Measurements from ENCODE around the gene CEP135. TPM values are rescaled to one million over a fixed set of nuclear protein-coding genes. Genes with fewer than 3 reads are reported as not detected.

Gene CEP135
- total RNA-seq, 1 donor from 2014 or later: 6.1 TPM

DNA sequence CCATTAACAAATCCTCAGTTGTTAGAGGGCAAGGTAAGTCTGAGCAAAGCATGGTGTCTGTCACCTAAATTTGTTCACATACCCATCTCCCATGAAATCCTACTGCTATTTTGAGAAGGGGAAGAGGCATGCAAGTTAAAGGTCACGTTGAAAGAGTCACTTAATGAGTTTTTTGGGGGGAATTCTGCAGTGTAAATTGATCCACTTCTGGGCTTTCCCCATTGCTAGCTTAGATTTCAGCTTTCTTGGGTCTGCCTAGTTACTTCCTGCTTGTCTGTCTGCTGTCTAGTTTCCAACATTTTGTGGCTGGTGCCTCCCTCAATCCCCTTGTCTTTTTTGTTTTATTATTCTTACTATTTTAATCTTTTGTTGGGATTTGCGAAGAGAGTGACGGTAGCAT, 32.0 kb downstream of the CEP135 start:
- Histone ChIP-seq H3K4me3 (no peak overlapping the region), H3K4me1 (no peaks in the 10 kb centered on the region), H3K27ac (no peak overlapping the region), H3K27me3 (no peaks in the 10 kb centered on the region), H3K36me3 (peaks cover 0 to 14% of the 10 kb centered on the region in 2 donors), H3K9me3 (no peaks in the 10 kb centered on the region)
- TF ChIP-seq, protein P1, sequence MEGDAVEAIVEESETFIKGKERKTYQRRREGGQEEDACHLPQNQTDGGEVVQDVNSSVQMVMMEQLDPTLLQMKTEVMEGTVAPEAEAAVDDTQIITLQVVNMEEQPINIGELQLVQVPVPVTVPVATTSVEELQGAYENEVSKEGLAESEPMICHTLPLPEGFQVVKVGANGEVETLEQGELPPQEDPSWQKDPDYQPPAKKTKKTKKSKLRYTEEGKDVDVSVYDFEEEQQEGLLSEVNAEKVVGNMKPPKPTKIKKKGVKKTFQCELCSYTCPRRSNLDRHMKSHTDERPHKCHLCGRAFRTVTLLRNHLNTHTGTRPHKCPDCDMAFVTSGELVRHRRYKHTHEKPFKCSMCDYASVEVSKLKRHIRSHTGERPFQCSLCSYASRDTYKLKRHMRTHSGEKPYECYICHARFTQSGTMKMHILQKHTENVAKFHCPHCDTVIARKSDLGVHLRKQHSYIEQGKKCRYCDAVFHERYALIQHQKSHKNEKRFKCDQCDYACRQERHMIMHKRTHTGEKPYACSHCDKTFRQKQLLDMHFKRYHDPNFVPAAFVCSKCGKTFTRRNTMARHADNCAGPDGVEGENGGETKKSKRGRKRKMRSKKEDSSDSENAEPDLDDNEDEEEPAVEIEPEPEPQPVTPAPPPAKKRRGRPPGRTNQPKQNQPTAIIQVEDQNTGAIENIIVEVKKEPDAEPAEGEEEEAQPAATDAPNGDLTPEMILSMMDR (IDR thresholded peaks at IDR 0.05): no peak
- no peak for TF ChIP-seq POLR2A (IDR thresholded peaks at IDR 0.05)
- TF ChIP-seq POLR2AphosphoS5 (IDR thresholded peaks at IDR 0.05; ENCODE audit: insufficient read depth in 1 of 2, low read depth in 1 of 2): no peak
- intact Hi-C loops (cut with DNase I): no loop called here
- DNase-seq (ENCODE audit: extremely low spot score in 2 of 2): no peak

DNA sequence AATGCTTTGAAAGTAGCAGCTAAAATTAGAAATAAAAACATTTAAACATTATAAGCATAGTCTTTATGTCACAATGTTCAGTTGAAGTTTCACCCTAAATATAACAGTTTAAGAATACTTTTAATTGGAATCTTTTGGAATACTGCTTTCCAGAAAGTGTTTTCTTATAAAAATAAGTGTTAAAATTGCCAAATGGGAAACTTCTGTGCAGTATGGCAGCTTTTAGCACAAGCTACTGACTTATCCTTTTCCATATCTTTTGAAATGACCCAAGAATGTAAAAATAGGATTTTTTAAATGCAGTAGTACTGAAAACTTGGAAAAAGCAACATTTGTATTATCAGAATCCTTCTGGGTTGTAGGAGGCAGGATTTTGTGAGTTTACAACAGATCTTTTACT, 34.2 kb downstream of the CEP135 start:
- DNase-seq (ENCODE audit: extremely low spot score in 2 of 2): no peak
- peaks cover 0 to 21% of the 10 kb centered on the region in 2 donors for H3K36me3 ChIP-seq
- no peaks in the 10 kb centered on the region for H3K27me3 ChIP-seq
- intact Hi-C loops (cut with DNase I): no loop called here
- no peak overlapping the region for H3K27ac ChIP-seq
- TF ChIP-seq, protein P1 (IDR thresholded peaks at IDR 0.05): no peak
- TF ChIP-seq POLR2AphosphoS5 (IDR thresholded peaks at IDR 0.05; ENCODE audit: insufficient read depth in 1 of 2, low read depth in 1 of 2) (no peak), POLR2A (IDR thresholded peaks at IDR 0.05) (no peak)
- no peaks in the 10 kb centered on the region for H3K9me3 ChIP-seq
- no peak overlapping the region for H3K4me3 ChIP-seq
- no peaks in the 10 kb centered on the region for H3K4me1 ChIP-seq

DNA sequence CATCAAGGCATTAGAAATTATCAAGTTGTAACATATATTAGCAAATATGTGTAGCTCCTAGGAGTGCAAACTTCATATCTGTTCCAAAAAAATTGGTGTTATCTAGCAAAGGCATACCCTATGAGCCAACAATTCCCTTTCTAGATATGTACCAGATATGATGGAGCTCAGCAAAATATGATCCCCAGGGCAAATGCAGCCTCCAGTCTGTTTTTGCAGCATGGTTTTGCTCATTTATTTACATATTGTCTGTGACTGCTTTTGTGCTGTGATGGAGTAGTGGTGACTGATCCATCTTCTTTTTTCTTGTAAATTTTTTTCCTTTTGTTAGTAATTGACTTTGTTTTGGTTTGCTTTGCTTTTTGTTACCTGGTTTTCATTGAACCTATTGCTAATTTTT, 41.0 kb downstream of the CEP135 start:
- TF ChIP-seq POLR2AphosphoS5 (IDR thresholded peaks at IDR 0.05; ENCODE audit: insufficient read depth in 1 of 2, low read depth in 1 of 2): no peak
- TF ChIP-seq, protein P1 (IDR thresholded peaks at IDR 0.05): no peak
- no peak for TF ChIP-seq POLR2A (IDR thresholded peaks at IDR 0.05)
- no peak overlapping the region for H3K4me3 ChIP-seq
- H3K27ac ChIP-seq: no peak overlapping the region
- DNase-seq (ENCODE audit: extremely low spot score in 2 of 2): no peak
- H3K36me3 ChIP-seq: peaks cover 0 to 13% of the 10 kb centered on the region in 2 donors
- H3K27me3 ChIP-seq: no peaks in the 10 kb centered on the region
- H3K9me3 ChIP-seq: no peaks in the 10 kb centered on the region
- intact Hi-C loops (cut with DNase I): no loop called here
- no peaks in the 10 kb centered on the region for H3K4me1 ChIP-seq

DNA sequence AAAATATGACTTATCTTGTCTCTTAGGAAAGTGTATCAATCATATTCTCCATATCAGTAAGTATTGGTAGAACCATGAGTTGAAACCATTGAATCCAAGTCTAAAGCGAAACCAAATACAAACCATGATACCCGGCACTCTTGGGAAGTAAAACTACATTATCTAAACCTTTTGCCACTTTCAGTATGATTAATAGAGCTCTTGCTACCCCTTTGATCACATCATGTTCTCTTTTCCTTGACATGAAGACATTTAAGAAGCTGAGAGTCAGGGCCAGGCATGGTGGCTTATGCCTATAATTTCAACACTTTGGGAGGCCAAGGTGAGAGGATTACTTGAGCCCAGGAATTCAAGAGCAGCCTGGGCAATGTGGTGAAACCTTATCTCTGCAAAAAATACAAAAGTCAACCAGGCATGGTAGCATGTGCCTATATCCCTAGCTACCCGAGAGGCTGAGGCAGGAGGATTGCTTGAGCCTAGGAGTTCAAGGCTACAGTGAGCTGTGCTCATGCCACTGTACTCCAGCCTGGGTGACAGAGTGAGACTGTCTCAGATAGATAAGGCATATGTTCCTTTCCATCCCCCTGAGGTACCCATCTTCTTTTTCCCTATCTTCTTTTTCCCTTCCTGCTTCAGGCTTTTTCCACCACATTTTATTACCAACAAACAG, 45.4 kb downstream of the CEP135 start:
- intact Hi-C loops (cut with DNase I): no loop called here
- Histone ChIP-seq H3K27me3 (no peaks in the 10 kb centered on the region), H3K36me3 (no peaks in the 10 kb centered on the region), H3K9me3 (no peaks in the 10 kb centered on the region), H3K27ac (no peak overlapping the region), H3K4me3 (no peak overlapping the region), H3K4me1 (no peaks in the 10 kb centered on the region)
- TF ChIP-seq POLR2A (IDR thresholded peaks at IDR 0.05) (no peak), POLR2AphosphoS5 (IDR thresholded peaks at IDR 0.05; ENCODE audit: insufficient read depth in 1 of 2, low read depth in 1 of 2) (no peak)
- TF ChIP-seq, protein P1 (IDR thresholded peaks at IDR 0.05): no peak
- no peak for DNase-seq (ENCODE audit: extremely low spot score in 2 of 2)

DNA sequence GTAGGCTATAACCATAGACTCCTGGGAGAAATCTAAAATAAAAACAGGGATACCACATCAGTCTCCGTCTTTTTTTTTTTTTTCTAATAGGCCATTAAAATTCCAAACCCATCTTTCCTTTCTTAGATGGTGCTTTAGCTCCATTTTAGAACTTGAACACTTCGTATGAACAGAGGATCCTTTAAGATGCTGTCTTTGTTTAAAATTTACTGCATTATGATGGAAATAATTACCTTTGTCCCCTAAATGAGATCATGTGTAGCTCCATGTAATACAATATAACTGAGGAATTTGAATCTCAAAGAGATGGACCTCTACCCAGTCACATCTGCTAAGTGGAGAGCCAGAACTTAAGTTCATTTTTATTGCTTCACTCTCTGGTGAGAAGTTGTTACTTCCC, 47.9 kb downstream of the CEP135 start:
- H3K27ac ChIP-seq: no peak overlapping the region
- H3K4me3 ChIP-seq: no peak overlapping the region
- H3K4me1 ChIP-seq: no peaks in the 10 kb centered on the region
- no peak for DNase-seq (ENCODE audit: extremely low spot score in 2 of 2)
- peaks cover 2 to 11% of the 10 kb centered on the region in 2 donors for H3K36me3 ChIP-seq
- TF ChIP-seq POLR2A (IDR thresholded peaks at IDR 0.05) (no peak), POLR2AphosphoS5 (IDR thresholded peaks at IDR 0.05; ENCODE audit: insufficient read depth in 1 of 2, low read depth in 1 of 2) (no peak)
- TF ChIP-seq, protein P1 (IDR thresholded peaks at IDR 0.05): no peak
- no peaks in the 10 kb centered on the region for H3K27me3 ChIP-seq
- H3K9me3 ChIP-seq: no peaks in the 10 kb centered on the region
- intact Hi-C loops (cut with DNase I): no loop called here
